ENCODE data around the gene LRRC8D.
"Not testable (repeated sequence)": the region's sequence is repeated elsewhere in the genome, so short reads cannot be mapped to it uniquely, and the experiment has no call there.

LRRC8D gene

DNA sequence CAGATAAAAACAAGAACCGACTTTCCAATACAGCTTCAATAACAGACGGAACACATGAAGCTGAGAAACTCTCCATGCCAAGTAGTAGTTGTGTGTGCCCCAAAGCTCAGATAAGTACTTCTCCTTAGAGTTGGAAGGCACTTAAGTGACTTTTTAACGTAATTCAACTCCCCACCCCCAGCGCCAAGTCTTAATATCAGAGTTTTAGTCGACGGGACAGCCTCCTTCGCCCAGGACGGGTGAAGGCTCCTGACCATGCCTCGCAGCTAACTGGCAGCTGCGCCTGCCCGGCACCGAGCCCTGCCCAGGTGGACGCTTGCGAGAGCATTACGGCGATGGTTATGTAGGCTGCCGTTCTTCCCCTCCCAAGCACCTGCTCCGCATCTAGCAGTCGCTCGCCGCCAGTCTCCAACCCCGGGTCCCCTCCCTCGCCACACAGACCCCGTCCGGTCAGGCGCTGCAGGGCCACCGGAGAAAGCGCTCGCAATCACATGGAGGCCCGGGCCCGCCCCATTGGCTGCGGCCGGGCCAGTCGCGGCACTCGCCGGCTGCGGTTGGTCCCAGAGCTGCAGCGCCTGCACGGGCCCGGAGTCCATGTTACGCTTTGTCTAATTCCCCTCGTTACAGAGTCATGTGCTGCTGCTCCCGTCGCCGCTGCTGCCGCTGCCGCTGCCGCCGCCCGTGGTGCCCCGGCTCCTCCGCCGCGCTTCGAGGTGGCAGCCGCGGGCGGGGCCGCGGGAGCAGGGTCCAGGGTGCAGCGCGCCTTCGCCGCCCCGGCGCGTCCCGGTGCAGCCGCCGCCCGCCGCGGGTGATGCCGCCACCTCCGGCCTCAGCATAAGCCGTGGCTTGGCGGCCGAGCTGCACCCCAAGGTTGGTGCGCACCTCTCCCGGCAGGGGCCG, at the start of gene LRRC8D:
LRRC8D (plus strand) TSS at position 611 of the 900 bp plus-strand sequence. CDS start 112,037 bp downstream, outside the sequence.
- peak; percentile 85 for DNase-seq (ENCODE audit: low spot score)

DNA sequence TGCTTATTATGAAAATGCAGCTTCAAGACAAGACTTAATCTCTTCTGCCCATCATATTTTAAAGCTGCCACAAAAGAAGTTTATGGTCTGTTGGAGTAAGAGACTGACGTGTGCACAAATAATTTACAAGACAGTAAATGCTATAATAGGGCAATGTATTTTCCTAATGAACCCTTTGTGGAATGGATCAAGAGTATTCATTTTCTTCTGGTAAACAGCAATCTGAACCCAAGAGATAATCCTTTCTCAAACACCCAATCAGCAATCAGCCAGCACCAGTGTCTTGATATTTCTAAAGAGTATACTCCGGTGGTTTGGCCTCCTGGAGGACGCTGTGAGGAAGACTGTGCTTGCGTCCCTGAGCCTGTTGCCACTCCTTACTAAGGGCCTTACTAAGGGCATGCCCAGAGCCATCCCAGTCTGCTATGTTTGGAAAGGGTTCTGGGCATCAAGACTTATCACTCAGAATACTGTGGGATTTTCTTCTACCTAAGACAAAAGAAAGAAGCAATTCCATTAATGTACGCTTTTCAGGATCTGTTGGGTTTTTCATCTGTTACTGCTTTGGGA, 48.8 kb upstream of the LRRC8D start:
- DNase-seq (ENCODE audit: low spot score), result no peak

DNA sequence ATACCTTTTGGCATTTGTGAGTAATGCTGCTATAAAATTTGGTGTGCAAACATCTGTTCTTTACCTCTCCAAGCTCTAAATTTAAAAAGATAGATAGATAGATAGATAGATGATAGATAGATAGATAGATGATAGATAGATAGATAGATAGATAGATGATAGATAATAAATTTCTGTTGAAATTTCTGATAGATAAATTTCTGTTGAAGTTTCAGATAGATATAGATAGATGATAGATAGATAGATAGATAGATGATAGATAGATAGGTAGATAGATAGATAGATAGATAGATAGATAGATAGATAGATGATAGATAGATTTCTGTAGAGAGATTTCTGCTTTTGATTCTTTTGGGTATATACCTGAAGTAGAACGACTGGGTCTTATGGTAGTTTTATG, 44.7 kb upstream of the LRRC8D start:
- DNase-seq (ENCODE audit: low spot score), result not testable (repeated sequence)

GRCh38 chr1:89777271-89777670, 43.6 kb upstream of the LRRC8D start:
- not testable (repeated sequence) for DNase-seq (ENCODE audit: low spot score)

DNA sequence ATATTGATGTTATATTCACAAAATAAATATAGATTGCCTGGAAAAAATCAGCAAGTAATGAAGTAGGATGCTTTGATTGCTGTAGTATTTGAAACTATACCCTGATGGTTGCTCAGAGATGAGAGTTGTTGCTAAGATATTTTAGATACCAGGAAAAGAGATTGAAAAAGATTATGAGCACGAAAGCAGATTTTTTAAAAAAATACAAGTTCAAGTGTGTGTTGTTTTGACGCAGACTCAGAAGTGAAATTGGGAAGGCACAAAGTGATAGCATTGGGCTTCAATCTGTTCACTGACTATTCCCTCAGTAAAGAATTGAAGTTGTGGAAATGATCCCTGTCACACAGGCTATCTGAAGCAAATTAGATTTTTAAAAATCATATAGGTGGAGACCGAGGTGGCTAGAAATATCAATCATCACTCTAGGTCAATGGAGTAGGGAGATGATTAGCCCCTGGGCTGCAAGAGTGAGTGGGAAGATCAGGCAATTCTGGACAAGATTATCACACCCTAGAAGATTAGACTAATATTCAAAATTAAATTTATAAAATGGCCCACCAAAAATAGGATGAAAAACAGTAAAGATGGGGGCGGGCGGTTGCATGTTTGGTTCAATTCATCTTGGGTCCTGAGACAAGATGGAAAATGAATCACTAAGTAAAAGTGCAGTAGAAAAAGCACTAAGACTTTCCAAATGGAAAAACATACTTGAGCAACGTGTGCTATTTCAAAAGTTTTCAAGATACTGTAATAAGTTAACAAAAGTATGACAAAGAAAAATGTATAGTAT, 41.5 kb upstream of the LRRC8D start:
- no peak for DNase-seq (ENCODE audit: low spot score)

GRCh38 chr1:89780721-89781120, 40.1 kb upstream of the LRRC8D start:
- DNase-seq (ENCODE audit: low spot score), result peak; percentile 80

DNA sequence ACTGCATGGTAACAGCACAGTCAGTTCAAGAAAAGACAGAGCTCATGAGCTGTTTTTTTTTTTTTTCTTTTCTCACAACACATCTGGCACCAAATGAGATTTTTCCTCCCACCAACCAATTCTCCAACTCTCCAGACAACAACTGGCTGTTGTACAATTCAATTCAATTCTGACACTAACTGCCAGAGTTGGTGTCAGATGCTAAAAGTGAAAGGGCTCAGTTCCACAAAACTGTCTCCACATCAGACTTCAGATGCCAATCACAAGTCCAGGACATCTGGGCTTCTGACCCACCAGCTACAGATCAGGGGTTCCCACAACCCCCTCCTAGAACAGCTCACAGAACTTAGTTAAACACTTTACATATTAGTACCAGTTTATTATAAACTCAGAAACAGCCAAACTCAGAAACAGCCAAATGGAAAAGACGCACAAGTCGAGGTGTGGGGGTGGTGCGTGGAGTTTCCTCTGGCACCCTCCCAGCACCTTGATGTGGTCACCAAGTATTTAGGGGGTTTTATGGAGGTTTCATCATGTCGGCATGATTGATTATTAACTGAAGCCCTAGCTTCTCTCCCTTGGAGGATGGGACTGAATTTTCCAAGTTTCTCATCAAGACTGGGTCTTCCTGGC, 39.2 kb upstream of the LRRC8D start:
- no peak for DNase-seq (ENCODE audit: low spot score)

GRCh38 chr1:89786628-89787214, 34.1 kb upstream of the LRRC8D start:
- DNase-seq (ENCODE audit: low spot score), result no peak

GRCh38 chr1:89790592-89790991, 30.2 kb upstream of the LRRC8D start:
- DNase-seq (ENCODE audit: low spot score), result no peak

DNA sequence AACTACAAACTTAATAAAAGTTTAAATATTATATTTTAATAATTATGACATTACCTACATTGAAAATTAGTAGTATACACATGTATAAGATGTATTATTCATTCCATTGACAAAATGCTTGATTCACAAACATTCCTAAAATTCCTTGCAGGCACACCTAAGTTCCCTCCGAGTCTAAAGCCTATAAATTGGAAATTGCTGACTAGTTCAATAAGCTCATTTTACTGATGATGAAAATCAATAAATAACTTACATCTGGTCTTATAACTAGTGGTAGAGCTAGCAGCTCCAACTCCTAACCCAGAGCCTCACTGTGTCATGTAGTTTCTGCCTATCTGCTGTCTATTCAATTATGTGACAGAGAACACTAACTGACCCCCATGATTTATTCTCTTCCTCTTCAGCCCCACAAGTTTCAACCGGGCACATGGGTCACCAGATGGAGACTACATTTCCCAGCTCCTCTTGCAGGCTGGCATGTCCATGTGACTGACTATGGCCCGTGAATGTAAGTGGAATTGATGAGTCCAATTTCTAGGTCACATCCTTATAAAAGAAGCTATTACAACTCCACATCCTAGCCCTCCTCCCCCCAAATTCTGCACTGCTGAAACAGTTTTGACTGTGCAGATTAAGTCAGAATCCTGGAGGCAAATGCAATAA, 29.6 kb upstream of the LRRC8D start:
- DNase-seq (ENCODE audit: low spot score), result no peak

DNA sequence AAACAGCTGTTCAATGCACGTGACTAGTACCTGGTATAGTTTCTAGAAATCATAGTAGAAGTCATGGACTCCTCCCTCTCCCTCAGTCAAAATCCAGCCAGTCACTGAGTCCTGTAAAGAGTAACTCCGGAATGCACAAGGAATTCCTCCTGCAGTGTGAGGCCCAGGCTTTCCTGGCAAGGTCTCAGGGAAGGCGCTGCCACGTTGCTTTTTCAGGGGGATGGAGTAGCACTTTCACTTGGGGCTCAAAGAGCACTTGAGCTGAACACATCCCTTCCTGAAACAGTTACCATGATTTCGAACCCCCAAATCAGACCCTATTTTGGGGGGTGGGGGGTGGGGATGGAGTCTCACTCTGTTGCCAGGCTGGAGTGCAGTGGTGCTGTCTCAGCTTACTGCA, 26.4 kb upstream of the LRRC8D start:
- no peak for DNase-seq (ENCODE audit: low spot score)

DNA sequence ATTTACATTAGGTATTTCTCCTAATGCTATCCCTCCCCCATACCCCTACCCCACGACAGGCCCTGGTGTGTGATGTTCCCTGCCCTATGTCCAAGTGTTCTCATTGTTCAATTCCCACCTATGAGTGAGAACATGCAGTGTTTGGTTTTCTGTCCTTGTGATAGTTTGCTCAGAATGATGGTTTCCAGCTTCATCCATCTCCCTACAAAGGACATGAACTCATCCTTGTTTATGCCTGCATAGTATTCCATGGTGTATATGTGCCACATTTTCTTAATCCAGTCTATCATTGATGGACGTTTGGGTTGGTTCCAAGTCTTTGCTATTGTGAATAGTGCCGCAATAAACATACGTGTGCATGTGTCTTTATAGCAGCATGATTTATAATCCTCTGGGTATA, 25.3 kb upstream of the LRRC8D start:
- DNase-seq (ENCODE audit: low spot score), result not testable (repeated sequence)

DNA sequence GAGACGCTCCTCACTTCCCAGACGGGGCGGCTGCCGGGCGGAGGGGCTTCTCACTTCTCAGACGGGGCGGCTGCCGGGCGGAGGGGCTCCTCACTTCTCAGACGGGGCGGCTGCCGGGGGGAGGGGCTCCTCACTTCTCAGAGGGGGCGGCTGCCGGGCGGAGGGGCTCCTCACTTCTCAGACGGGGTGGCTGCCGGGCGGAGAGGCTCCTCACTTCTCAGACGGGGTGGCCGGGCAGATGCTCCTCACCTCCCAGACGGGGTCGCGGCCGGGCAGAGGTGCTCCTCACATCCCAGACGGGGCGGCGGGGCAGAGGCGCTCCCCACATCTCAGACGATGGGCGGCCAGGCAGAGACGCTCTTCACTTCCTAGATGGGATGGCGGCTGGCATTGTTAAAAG, 23.0 kb upstream of the LRRC8D start:
- not testable (repeated sequence) for DNase-seq (ENCODE audit: low spot score)

- DNase-seq (ENCODE audit: low spot score), result no peak
These were observed 21.3 kb upstream of the LRRC8D start for GRCh38 chr1:89799495-89799894.

DNA sequence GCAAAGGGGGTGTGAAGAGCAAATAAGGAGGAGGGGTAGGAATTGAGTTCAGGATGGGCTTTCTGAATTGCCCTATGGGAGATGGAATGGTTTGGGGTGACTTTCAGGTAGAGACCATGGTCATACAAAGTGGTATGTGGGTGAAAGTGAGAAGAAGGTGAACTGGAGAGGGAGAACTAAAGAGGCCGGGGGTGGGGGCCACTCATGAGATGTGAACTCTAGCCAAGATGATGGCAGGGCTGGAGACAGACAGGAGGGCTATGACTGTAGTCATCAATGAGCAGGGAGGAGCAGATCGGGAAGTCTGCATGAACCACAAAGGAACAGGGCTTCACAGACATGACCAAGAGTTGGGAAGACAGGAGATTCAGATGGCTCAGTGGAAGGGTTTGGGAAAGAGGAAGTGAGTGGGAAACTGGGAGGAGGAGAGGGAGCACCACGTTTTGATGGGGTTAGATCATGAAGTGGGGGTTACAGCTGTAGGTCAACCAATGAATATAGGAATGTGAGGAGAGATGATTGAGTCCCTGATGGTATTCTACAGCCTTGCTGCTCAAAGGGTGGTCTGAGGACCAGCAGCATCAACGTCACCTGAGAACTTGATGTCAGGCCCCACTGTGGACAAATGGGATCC, 20.7 kb upstream of the LRRC8D start:
- no peak for DNase-seq (ENCODE audit: low spot score)

DNA sequence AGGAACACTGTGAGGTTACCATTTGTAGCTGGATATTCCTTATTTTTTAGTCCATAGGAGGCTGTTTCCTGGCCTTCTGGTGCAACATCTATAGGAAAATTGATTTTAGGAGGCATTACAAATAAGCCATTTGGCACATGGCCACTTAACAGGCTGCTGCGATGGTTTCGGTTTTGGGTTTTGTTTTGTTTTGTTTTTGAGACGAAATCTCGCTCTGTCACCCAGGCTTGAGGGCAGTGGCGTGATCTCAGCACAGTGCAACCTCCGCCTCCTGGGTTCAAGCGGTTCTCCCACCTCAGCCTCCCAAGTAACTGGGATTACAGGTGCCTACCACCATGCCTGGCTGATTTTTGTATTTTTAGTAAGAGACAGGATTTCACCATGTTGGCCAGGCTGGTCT, 20.1 kb upstream of the LRRC8D start:
- no peak for DNase-seq (ENCODE audit: low spot score)

GRCh38 chr1:89802051-89802450, 18.8 kb upstream of the LRRC8D start:
- DNase-seq (ENCODE audit: low spot score), result no peak

GRCh38 chr1:89802841-89803240, 18.0 kb upstream of the LRRC8D start:
- DNase-seq (ENCODE audit: low spot score), result no peak

DNA sequence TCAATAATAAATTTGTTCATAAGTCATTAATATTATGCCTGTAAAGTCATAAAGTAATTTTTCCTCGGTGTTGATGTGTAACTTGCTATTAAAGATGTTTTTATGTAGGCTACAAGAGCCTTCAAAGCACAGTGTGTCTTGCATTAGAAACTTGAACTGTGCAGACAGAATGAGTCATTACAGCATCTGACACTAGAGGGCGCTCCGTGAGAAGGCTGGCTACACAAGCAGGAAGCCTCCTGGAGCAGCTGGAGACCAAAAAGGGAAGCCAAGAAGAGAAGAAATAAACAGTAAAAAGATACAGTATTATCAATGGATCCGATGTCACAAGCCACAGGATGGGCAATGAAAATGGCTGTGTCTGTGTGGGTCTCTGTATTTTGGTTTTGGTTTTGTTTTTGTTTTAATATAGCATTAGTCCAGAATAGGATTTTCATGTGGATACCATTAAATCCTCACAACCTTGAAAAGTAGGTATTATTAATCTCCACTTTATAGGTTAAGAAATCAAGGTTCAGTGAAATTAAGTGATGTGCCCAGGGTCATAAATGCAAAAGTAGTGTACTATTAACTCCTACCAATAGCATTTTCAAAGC, 16.1 kb upstream of the LRRC8D start:
- DNase-seq (ENCODE audit: low spot score), result peak; percentile 96

DNA sequence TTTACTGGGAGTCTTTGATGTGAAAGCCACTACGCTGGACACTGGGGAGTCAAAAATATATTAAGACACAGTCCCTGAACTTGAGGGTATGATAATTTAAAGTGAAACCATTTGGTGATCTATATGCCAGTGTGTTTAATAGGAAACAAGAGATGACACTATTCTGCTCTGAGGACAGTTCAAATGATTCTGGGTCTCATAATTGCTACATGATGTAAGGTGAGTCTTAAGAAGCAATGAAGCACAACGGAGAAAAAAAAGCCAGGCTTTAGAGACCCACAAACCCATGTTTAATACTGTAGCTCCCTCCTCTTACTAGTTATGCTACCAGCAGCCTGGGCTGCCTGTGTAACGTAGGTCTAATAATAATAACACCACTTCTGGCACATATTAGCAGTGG, 14.2 kb upstream of the LRRC8D start:
- no peak for DNase-seq (ENCODE audit: low spot score)
